AG10803 (cell line): ENCODE results near the gene CADPS2.

ENCODE experiments used
- DNase-seq: peaks from one replicate; pipeline ENCODE4 v3.0.0; 2010; ENCODE audit warnings: low read depth
- H3K4me3 ChIP-seq: 2 replicates; pipeline ENCODE4 v1.5.1; 2011; ENCODE audit warnings: mild to moderate bottlenecking, low read length, control low read depth
- CTCF ChIP-seq: conservative IDR thresholded peaks from 2 replicates; pipeline ENCODE4 v1.5.1; 2011; ENCODE audit warnings: mild to moderate bottlenecking, low read length, control low read depth, inconsistent platforms

Gene CADPS2

GRCh38 chr7:122663733-122664132, 222.5 kb downstream of the CADPS2 start:
- no peak for TF ChIP-seq CTCF
- no peak overlapping the region for H3K4me3 ChIP-seq
- DNase-seq = no peak

GRCh38 chr7:122658856-122659255, 227.4 kb downstream of the CADPS2 start:
- TF ChIP-seq CTCF = no peak
- no peak overlapping the region for H3K4me3 ChIP-seq
- no peak for DNase-seq

GRCh38 chr7:122653685-122654084, 232.6 kb downstream of the CADPS2 start:
- no peak overlapping the region for H3K4me3 ChIP-seq
- TF ChIP-seq CTCF = no peak
- DNase-seq = no peak

- H3K4me3 ChIP-seq = no peak overlapping the region
- DNase-seq = no peak
- TF ChIP-seq CTCF = no peak
Measured at GRCh38 chr7:122652876-122653275, 233.4 kb downstream of the CADPS2 start.

- TF ChIP-seq CTCF = no peak
- no peak overlapping the region for H3K4me3 ChIP-seq
Measured at GRCh38 chr7:122651451-122651850, 234.8 kb downstream of the CADPS2 start.

GRCh38 chr7:122643250-122643649, 243.0 kb downstream of the CADPS2 start:
- TF ChIP-seq CTCF = no peak
- DNase-seq = no peak
- no peak overlapping the region for H3K4me3 ChIP-seq

More at GRCh38 chr7:122651451-122651850, 234.8 kb downstream of the CADPS2 start:
- no peak for DNase-seq

- no peak for TF ChIP-seq CTCF
Measured at GRCh38 chr7:122638459-122638858, 247.8 kb downstream of the CADPS2 start.

More at GRCh38 chr7:122638459-122638858, 247.8 kb downstream of the CADPS2 start:
- no peak for DNase-seq
- H3K4me3 ChIP-seq = no peak overlapping the region
